Measurements from ENCODE around the gene CPNE5. TPM values are rescaled to one million over a fixed set of nuclear protein-coding genes. Genes with fewer than 3 reads are reported as not detected.

CPNE5 gene
- total RNA-seq, 1 donor from 2014 or later: 0.13 TPM

DNA sequence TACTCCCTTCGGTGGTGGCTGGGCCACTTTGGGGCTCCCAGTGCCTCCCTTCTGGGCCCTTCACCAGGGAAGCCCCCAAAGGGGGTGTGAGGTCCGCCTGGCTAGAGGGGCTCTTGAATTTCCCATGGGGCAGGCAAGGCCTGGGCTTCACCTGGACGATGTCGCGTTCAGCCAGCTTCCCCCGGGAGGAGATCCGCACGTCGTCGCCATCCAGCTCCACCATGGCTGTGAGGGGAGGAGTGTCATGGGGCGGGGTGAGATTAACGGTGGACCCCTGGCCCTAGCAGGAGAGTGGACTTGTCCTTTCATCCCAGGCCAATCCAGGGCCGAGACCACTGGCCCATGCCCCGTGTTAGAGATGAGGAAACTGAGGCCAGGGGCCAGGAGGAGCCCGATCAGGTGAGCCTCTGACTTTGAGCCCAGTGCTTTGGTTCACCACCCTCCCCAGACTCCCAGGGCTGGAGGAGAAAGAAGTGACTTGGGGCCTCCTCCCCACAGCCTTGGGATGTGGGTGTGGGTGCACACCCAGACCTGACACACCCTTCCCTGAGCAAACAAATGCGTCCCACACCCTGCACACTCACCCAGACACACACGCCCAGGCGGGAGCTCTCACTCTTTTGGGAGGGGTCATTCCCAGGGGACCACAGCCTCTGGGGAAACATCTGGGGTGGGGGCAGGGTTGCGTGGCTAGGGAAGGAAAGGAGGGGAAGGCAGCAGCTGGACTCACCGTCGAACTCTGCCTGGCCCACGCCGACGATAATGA, 95.5 kb downstream of the CPNE5 start:
- no peak for DNase-seq (ENCODE audit: low read depth)
- Histone ChIP-seq H3K27me3 (ENCODE audit: control insufficient read depth, insufficient read depth, low read length) (peaks cover 4% of the 10 kb centered on the region), H3K36me3 (ENCODE audit: control insufficient read depth, insufficient read depth, low read length) (no peaks in the 10 kb centered on the region), H3K4me3 (ENCODE audit: low read depth, low read length) (no peak overlapping the region)
- TF ChIP-seq, protein P1, sequence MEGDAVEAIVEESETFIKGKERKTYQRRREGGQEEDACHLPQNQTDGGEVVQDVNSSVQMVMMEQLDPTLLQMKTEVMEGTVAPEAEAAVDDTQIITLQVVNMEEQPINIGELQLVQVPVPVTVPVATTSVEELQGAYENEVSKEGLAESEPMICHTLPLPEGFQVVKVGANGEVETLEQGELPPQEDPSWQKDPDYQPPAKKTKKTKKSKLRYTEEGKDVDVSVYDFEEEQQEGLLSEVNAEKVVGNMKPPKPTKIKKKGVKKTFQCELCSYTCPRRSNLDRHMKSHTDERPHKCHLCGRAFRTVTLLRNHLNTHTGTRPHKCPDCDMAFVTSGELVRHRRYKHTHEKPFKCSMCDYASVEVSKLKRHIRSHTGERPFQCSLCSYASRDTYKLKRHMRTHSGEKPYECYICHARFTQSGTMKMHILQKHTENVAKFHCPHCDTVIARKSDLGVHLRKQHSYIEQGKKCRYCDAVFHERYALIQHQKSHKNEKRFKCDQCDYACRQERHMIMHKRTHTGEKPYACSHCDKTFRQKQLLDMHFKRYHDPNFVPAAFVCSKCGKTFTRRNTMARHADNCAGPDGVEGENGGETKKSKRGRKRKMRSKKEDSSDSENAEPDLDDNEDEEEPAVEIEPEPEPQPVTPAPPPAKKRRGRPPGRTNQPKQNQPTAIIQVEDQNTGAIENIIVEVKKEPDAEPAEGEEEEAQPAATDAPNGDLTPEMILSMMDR (IDR thresholded peaks at IDR 0.05; ENCODE audit: insufficient read depth, low read length, poor library complexity, severe bottlenecking): no peak

DNA sequence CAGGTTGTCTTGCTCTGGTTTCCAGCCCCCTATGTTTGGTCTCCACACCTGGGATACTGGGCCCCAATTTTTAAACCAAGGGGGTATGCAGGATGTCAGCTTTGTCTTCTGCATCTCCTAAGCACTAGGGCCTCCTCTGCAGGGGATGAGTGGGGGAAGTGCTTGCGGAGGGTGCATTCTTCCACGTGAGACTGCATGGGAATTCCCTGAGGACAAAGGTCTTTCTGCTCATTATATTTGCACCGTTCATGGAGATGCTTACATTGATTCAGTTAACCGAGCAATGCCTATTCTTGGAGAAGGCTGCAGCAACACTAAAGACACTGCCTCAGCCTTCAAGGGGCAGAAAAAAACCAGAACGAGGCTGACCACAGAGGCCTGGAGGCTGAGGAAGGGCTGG, 96.2 kb downstream of the CPNE5 start:
- Histone ChIP-seq H3K27me3 (ENCODE audit: control insufficient read depth, insufficient read depth, low read length) (peaks cover 4% of the 10 kb centered on the region), H3K4me3 (ENCODE audit: low read depth, low read length) (no peak overlapping the region), H3K36me3 (ENCODE audit: control insufficient read depth, insufficient read depth, low read length) (no peaks in the 10 kb centered on the region)
- DNase-seq (ENCODE audit: low read depth): no peak
- TF ChIP-seq, protein P1 (IDR thresholded peaks at IDR 0.05; ENCODE audit: insufficient read depth, low read length, poor library complexity, severe bottlenecking): no peak

DNA sequence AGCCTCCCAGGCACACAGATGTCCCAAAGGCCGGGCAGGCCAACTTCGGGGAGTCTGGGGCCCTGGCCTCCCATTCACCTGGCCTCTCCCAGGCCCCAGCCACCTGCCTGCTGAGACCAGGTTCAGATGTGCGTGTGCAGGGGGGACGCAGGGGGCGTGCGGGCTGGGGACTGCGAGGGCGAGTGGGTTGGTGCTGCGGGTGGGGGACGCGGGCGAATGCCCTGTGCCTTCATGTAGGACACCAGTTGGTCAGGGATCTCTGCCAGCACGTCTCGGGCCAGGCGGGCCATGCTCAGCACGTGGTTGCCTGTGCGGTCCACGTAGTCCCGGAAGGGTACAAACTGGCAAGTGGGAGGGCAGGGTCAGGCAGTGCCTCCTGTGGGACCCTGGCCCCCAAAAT, 97.1 kb downstream of the CPNE5 start:
- peaks cover 4% of the 10 kb centered on the region for H3K27me3 ChIP-seq (ENCODE audit: control insufficient read depth, insufficient read depth, low read length)
- TF ChIP-seq, protein P1 (IDR thresholded peaks at IDR 0.05; ENCODE audit: insufficient read depth, low read length, poor library complexity, severe bottlenecking): no peak
- no peaks in the 10 kb centered on the region for H3K36me3 ChIP-seq (ENCODE audit: control insufficient read depth, insufficient read depth, low read length)
- H3K4me3 ChIP-seq (ENCODE audit: low read depth, low read length): no peak overlapping the region
- no peak for DNase-seq (ENCODE audit: low read depth)

DNA sequence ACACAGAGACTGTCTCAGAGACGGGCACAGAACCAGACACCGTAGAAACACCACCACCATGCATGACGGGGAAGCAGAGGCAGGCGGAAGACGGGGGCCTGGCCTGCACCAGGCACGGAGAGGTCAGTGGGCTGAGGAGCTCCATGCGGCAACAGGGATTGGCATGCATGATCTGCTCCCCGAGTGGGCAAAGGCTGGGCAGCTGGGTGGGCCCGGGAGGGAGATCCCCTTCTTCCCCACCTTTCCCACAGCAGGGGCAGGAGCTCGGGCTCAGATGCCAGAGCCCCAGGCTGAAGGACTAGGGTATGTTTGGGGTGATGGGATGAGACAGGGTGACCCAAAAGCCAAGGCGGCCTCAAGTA, 98.4 kb downstream of the CPNE5 start:
- TF ChIP-seq, protein P1 (IDR thresholded peaks at IDR 0.05; ENCODE audit: insufficient read depth, low read length, poor library complexity, severe bottlenecking): no peak
- Histone ChIP-seq H3K36me3 (ENCODE audit: control insufficient read depth, insufficient read depth, low read length) (no peaks in the 10 kb centered on the region), H3K4me3 (ENCODE audit: low read depth, low read length) (no peak overlapping the region), H3K27me3 (ENCODE audit: control insufficient read depth, insufficient read depth, low read length) (peaks cover 4% of the 10 kb centered on the region)
- no peak for DNase-seq (ENCODE audit: low read depth)

DNA sequence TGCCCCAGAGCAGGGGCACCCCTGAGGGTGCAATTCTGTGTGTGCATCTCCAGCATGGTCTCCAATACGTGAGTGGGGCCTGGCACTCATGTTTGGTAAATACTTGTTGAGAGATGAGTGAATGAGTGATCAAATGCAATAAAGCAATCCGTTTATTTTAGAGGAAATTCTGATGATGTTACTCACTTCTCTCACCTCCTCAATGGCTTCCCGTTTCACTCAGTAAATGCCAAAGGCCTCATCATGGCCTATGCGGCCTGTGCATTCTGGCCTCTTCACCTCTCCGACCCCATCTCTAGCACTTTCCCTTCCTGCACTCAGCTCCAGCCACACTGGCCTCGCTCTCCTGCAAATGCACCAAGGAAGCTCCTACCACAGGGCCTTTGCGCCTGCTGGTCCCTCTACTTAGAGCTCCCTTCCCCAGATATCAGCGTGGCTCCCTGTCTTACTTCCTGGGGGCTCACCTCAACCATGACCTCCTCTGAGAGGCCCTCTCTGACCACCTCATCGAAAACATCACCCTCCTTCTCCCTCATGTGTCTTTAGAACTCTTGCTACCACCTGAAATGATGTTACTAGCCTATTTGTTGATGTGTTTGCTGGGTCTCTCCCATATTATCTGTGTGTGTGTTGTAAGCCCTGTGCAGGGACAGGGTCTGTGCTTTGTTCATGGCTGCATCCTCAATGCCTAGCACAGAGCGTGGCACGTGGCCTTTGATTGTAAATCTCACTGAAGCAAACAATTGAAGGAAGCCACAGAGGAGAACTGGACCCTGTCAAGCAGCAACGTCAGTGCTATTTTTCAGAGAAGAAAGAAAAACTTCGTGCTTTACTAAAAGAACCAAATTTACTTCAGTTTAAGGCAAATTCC, 99.1 kb downstream of the CPNE5 start:
- Histone ChIP-seq H3K27me3 (ENCODE audit: control insufficient read depth, insufficient read depth, low read length) (no peaks in the 10 kb centered on the region), H3K36me3 (ENCODE audit: control insufficient read depth, insufficient read depth, low read length) (no peaks in the 10 kb centered on the region), H3K4me3 (ENCODE audit: low read depth, low read length) (no peak overlapping the region)
- TF ChIP-seq, protein P1 (IDR thresholded peaks at IDR 0.05; ENCODE audit: insufficient read depth, low read length, poor library complexity, severe bottlenecking): no peak
- DNase-seq (ENCODE audit: low read depth): no peak

Measured in kidney epithelial cell (primary cell).